ENCODE measurements around the gene MED15.

DNA sequence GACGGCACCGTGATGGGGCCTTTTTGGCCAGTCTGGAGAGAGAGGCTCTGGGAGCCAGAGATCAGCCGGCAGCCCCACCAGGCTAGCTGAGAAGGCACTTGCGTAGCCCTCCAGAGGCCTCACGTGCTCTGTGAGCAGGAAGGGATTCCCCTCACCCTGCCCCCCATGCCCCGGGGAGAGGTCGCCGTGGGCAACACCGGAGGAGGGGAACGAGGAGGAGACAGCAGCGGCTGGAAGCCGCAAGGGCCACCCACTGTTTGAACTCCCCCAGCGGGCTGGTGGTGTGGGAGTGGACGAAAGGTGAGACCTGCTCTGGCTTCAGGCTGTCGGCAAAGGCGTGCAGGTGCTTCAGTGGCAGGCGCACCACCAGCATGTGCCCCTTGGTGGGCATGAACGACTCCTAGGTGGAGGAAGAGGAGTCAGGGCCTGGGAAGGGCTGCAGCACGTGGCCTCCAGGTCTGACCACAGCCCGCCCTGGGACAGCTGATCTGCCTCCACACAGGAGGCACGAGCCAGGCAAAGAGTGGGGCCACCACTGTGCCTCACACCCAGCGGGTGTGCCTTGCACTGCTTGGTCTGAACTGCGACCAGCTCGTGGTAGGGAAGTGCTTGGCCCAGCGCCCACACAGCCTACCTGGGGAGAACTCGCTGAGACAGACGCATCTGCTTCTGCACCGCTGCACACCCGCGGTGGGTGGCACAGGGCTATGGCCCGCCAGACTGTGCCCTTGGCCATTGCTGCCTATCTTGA lies 99.9 kb downstream of the MED15 start:
- TF ChIP-seq EZH2 (IDR thresholded peaks at IDR 0.05) (no peak), POLR2AphosphoS5 (IDR thresholded peaks at IDR 0.05; ENCODE audit: borderline replicate concordance, low read depth, low read length) (no peak)

All from SK-N-MC (cell line).